Measurements from ENCODE around the gene LAMC1.

- TF ChIP-seq CTCF (conservative IDR thresholded peaks at IDR 0.05), result no peak
- TF ChIP-seq ZFX (IDR thresholded peaks at IDR 0.05), result no peak
Measured at GRCh38 chr1:183186841-183187240, 163.6 kb downstream of the LAMC1 start.
